ENCODE results near the gene WNT6. TPM values are rescaled to one million over a fixed set of nuclear protein-coding genes. Genes with fewer than 3 reads are reported as not detected.

The WNT6 gene
- total and polyA plus RNA-seq, 10 of the 15 experiments (the other 5 are each of a cell fraction or from before 2014, with no cell fraction given), result 0.11 to 0.44 (median 0.22) TPM; not detected in 5

GRCh38 chr2:218865396-218865795, 5.8 kb downstream of the WNT6 start:
- in situ Hi-C loops (cut with MboI) (no loop called here), intact Hi-C loops (cut with micrococcal nuclease; ENCODE audit: unreplicated experiment) (loop anchor here (5.0 kb wide), 1 partner anchor 37 kb away; no protein-coding TSS in a partner anchor)
- ATAC-seq, result no peak
- no peak overlapping the region for H3K9ac ChIP-seq (ENCODE audit: control insufficient read depth, insufficient read depth, low read length)
- DNase-seq (ENCODE audit: low read depth, low spot score), result no peak
- ChIA-PET POLR2A (no interaction called here), SMC1A (ENCODE audit: uncharacterized antibody, unreplicated experiment) (no interaction called here), RAD21 (ENCODE audit: unreplicated experiment) (interaction anchor here (2.9 kb wide), 1 partner anchor 11 kb away, joined by 10 read pairs; no protein-coding TSS in a partner anchor), CTCF (interaction anchor here (3.5 kb wide), 1 partner anchor 11 kb away, joined by 13 read pairs; no protein-coding TSS in a partner anchor)
- H2AFZ ChIP-seq (ENCODE audit: control insufficient read depth, low read depth, low read length), result no peak overlapping the region
- no peaks in the 10 kb centered on the region for H3K9me3 ChIP-seq (replicated peaks; ENCODE audit: control insufficient read depth, insufficient read depth, low read length)
- H3K4me2 ChIP-seq (ENCODE audit: control insufficient read depth, insufficient read depth), result no peak overlapping the region
- no peaks in the 10 kb centered on the region for H4K20me1 ChIP-seq (ENCODE audit: control insufficient read depth, insufficient read depth)
- no peaks in the 10 kb centered on the region for H3K36me3 ChIP-seq (ENCODE audit: control insufficient read depth in 2 of 2, insufficient read depth in 2 of 2, low read length in 1 of 2)
- 63% methylated on average over 4 of the region's 4 CpGs for WGBS (ENCODE audit: insufficient coverage, insufficient replicate concordance, low lambda C conversion rate, missing lambda C conversion rate)
- no peak overlapping the region for H3K4me3 ChIP-seq
- H3K27me3 ChIP-seq (replicated peaks in 1 of 2; ENCODE audit: control insufficient read depth in 2 of 2, insufficient read depth in 2 of 2, low read length in 1 of 2), result peaks cover 8 to 10% of the 10 kb centered on the region in 2 experiments
- no peak overlapping the region for H3K27ac ChIP-seq (ENCODE audit: control insufficient read depth, insufficient read depth)
- 0 out of 2 replicates have a peak, but pooled peaks cover 6% of the 10 kb centered on the region for H3K4me1 ChIP-seq (ENCODE audit: control insufficient read depth, insufficient read depth, low read length)
- H3K79me2 ChIP-seq (ENCODE audit: control insufficient read depth, insufficient read depth, low read length), result no peaks in the 10 kb centered on the region
- BruUV-seq (replicated peaks), result no TSS peak
- no peak for FAIRE-seq
- TF ChIP-seq MXI1 (IDR thresholded peaks at IDR 0.05; ENCODE audit: low read depth, low read length) (no peak), HDGF (IDR thresholded peaks at IDR 0.05) (no peak), TBL1XR1 (IDR thresholded peaks at IDR 0.05; ENCODE audit: low read depth, low read length) (no peak), SMAD5 (IDR thresholded peaks at IDR 0.05; ENCODE audit: low read depth) (no peak), ZNF384 (IDR thresholded peaks at IDR 0.05; ENCODE audit: borderline replicate concordance, low read depth, low read length) (no peak), EP300 (IDR thresholded peaks at IDR 0.05; ENCODE audit: borderline replicate concordance in 1 of 2, control insufficient read depth in 1 of 2, low read depth in 2 of 2, low read length in 2 of 2) (no peak), ASH2L (IDR thresholded peaks at IDR 0.05; ENCODE audit: borderline replicate concordance, low read depth) (no peak), SP1 (IDR thresholded peaks at IDR 0.05; ENCODE audit: low read depth, low read length) (no peak), SIN3A (IDR thresholded peaks at IDR 0.05; ENCODE audit: low read depth, low read length) (no peak), IRF3 (IDR thresholded peaks at IDR 0.05) (no peak), FOXM1 (IDR thresholded peaks at IDR 0.05; ENCODE audit: low read depth, low read length) (no peak), RB1 (IDR thresholded peaks at IDR 0.05; ENCODE audit: borderline replicate concordance) (no peak), CREM (IDR thresholded peaks at IDR 0.05; ENCODE audit: low read depth) (no peak), YBX1 (IDR thresholded peaks at IDR 0.05) (no peak)
- TF ChIP-seq, protein P1, sequence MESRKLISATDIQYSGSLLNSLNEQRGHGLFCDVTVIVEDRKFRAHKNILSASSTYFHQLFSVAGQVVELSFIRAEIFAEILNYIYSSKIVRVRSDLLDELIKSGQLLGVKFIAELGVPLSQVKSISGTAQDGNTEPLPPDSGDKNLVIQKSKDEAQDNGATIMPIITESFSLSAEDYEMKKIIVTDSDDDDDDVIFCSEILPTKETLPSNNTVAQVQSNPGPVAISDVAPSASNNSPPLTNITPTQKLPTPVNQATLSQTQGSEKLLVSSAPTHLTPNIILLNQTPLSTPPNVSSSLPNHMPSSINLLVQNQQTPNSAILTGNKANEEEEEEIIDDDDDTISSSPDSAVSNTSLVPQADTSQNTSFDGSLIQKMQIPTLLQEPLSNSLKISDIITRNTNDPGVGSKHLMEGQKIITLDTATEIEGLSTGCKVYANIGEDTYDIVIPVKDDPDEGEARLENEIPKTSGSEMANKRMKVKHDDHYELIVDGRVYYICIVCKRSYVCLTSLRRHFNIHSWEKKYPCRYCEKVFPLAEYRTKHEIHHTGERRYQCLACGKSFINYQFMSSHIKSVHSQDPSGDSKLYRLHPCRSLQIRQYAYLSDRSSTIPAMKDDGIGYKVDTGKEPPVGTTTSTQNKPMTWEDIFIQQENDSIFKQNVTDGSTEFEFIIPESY (IDR thresholded peaks at IDR 0.05), result no peak
- TF ChIP-seq, protein P2, sequence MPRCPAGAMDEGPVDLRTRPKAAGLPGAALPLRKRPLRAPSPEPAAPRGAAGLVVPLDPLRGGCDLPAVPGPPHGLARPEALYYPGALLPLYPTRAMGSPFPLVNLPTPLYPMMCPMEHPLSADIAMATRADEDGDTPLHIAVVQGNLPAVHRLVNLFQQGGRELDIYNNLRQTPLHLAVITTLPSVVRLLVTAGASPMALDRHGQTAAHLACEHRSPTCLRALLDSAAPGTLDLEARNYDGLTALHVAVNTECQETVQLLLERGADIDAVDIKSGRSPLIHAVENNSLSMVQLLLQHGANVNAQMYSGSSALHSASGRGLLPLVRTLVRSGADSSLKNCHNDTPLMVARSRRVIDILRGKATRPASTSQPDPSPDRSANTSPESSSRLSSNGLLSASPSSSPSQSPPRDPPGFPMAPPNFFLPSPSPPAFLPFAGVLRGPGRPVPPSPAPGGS (IDR thresholded peaks at IDR 0.05; ENCODE audit: borderline replicate concordance, insufficient read depth, low read depth, low read length, poor library complexity, severe bottlenecking), result no peak
